ACHN (cell line): ENCODE data around the gene ELAC1.
A peak's percentile ranks its signal among the peaks of the same experiment; 100 is the strongest.

Experiments
- DNase-seq: peaks from one replicate; pipeline ENCODE4 v3.0.0-alpha.2; 2015
- in situ Hi-C: cut with HindIII; loops from 2 replicates; pipeline ENCODE4 v1.10.0; 2017; ENCODE audit warnings: low sequenced_read_pairs, low pct_ligation_motif_present, low pct_unique_long_range_greater_than_20kb

ELAC1 gene

GRCh38 chr18:51009072-51009471, 41.2 kb downstream of the ELAC1 start:
- DNase-seq, result no peak

GRCh38 chr18:51010218-51010617, 42.4 kb downstream of the ELAC1 start:
- no peak for DNase-seq
- in situ Hi-C loops, result no loop called here

More at GRCh38 chr18:51009072-51009471, 41.2 kb downstream of the ELAC1 start:
- in situ Hi-C loops, result no loop called here

GRCh38 chr18:51011709-51012108, 43.9 kb downstream of the ELAC1 start:
- in situ Hi-C loops, result no loop called here
- DNase-seq, result no peak

- no peak for DNase-seq
- in situ Hi-C loops, result no loop called here
Measured at GRCh38 chr18:51012441-51012840, 44.6 kb downstream of the ELAC1 start.

GRCh38 chr18:51013259-51013658, 45.4 kb downstream of the ELAC1 start:
- DNase-seq, result no peak
- in situ Hi-C loops, result no loop called here

GRCh38 chr18:51017140-51017879, 49.5 kb downstream of the ELAC1 start:
- DNase-seq, result no peak
- in situ Hi-C loops, result no loop called here

GRCh38 chr18:51020536-51020935, 52.7 kb downstream of the ELAC1 start:
- in situ Hi-C loops, result no loop called here
- DNase-seq, result no peak

- in situ Hi-C loops, result no loop called here
- no peak for DNase-seq
Measured at GRCh38 chr18:51021226-51021965, 53.6 kb downstream of the ELAC1 start.

GRCh38 chr18:51025512-51025911, 57.7 kb downstream of the ELAC1 start:
- in situ Hi-C loops, result loop anchor here (25.0 kb wide), 1 partner anchor 188 kb away; no protein-coding TSS in a partner anchor

GRCh38 chr18:51028201-51028805, 60.5 kb downstream of the ELAC1 start:
- peak; percentile 6 for DNase-seq
- in situ Hi-C loops, result loop anchor here (25.0 kb wide), 1 partner anchor 191 kb away; no protein-coding TSS in a partner anchor

More at GRCh38 chr18:51025512-51025911, 57.7 kb downstream of the ELAC1 start:
- no peak for DNase-seq

- in situ Hi-C loops, result loop anchor here (25.0 kb wide), 1 partner anchor 192 kb away; no protein-coding TSS in a partner anchor
- DNase-seq, result no peak
Measured at GRCh38 chr18:51029378-51029693, 61.5 kb downstream of the ELAC1 start.

GRCh38 chr18:51029694-51030536, 62.1 kb downstream of the ELAC1 start, which contains the start of gene SMAD4:
Gene SMAD4, plus strand, starts transcription at chr18:51030213. Its CDS starts 16,834 bp downstream, at chr18:51047047.
- in situ Hi-C loops, result loop anchor here (25.0 kb wide), 1 partner anchor 193 kb away; no protein-coding TSS in a partner anchor
- DNase-seq, result peak; percentile 92

GRCh38 chr18:51030537-51031258, 62.9 kb downstream of the ELAC1 start:
- in situ Hi-C loops, result loop anchor here (25.0 kb wide), 1 partner anchor 193 kb away; no protein-coding TSS in a partner anchor

GRCh38 chr18:51032193-51032592, 64.4 kb downstream of the ELAC1 start:
- no peak for DNase-seq
- in situ Hi-C loops, result loop anchor here (25.0 kb wide), 1 partner anchor 195 kb away; no protein-coding TSS in a partner anchor

More at GRCh38 chr18:51030537-51031258, 62.9 kb downstream of the ELAC1 start:
- peak; percentile 64 for DNase-seq

- in situ Hi-C loops, result loop anchor here (25.0 kb wide), 1 partner anchor 200 kb away; no protein-coding TSS in a partner anchor
Measured at GRCh38 chr18:51037230-51037629, 69.4 kb downstream of the ELAC1 start.

More at GRCh38 chr18:51037230-51037629, 69.4 kb downstream of the ELAC1 start:
- no peak for DNase-seq
